Measurements from ENCODE around the gene TNXB.
A peak's percentile ranks its signal among the peaks of the same experiment; 100 is the strongest.
"Not testable (repeated sequence)": the region's sequence is repeated elsewhere in the genome, so short reads cannot be mapped to it uniquely, and the experiment has no call there.

Gene TNXB

DNA sequence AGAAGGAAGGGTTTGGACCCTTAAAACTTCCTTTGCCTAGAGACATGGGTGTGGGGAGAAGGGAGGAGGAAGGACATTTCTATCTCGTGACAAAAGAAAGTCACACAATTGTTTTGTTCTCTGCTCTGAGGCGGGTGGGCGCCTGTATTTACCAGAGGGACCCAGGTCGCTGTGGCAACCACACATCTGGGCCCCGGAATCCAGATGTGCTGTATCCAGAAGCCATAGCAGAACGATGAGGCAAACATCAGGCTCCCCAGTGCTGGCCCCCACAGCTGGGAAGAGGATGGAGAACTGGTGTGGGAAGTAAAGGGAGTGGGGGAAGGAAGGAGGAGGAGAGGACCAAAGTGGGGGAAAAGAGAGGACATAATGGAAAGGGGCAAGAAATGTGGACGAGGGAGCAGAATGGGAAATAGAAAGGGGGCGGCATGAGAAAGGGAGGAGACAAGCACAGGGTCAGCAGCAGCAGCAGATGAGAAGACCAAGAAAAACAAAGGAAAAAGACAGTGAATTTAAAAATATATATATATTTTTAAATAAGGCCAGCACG is 3.4 kb upstream of the TNXB start:
- DNase-seq (ENCODE audit: low read depth) = no peak

DNA sequence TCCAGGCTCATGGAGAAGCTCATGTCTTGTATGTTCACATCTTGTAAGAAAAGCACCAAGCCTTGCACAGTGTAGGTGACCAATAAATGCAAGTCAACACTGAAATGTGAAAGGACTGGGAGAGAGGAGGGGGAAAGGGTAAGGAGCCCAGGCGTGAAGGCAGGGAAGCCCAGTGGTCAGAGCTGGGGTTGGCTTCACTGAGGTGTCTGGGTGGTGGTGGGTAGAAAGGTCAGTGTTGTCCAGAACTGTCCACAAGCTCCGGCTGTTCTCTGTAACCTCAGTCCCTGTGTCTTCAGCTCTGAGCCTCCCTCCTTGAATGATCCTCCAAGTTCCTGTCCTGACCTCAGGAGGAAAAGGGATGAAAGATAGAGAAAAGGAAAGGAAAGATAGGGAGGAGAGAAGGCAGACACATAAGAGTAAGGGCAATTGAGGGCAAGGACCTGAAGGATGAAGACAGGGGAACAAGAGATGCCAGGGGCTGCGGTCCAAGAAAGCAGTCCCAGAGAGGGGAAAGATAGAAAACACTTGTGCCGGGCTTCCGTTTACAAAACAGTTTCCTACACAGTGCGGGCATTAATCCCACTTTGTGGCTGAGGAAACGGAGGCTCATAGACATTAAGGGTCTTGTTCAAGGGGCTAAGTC is 2.4 kb upstream of the TNXB start:
- DNase-seq (ENCODE audit: low read depth) = no peak

DNA sequence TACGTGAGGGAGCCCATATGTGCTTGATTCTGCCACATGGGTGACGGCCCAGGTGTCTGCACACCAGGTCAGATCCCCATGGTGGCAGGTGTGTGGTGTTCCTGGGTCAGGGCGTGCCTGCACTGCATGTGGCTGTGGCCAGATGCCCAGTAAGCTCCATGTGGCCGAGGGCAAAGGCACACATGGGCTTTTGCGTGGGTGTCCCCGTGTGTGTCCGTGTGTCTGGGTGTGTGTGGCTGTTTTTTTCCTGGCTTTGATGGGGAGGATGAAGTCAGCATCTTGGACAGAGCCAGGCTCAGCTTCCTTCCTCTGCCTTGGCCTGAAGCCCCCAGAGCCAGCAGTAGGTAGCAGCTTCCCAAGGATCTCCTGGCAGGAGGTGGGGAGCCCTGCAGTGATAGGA is 1.5 kb upstream of the TNXB start:
- DNase-seq (ENCODE audit: low read depth) = no peak

DNA sequence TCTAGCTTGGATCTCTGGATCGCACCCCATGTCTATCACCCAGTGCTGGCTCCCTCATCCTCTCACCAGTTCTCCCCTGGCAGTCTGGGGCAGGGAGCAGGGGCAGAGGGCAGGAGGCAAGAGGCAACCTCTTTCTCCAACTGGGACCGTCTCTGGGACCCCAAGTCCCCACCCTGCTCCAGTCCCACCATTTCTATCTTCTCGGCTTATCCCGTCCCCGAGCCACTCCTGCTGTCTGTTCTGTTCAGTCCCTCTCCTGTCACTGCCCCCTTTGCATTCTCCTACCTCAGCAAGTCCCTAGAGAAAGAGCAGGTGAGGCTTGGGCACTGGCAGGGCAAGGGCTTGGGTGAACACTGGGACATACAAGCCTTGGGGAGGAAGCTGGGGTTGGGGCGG is 625 bp upstream of the TNXB start:
- no peak for DNase-seq (ENCODE audit: low read depth)

DNA sequence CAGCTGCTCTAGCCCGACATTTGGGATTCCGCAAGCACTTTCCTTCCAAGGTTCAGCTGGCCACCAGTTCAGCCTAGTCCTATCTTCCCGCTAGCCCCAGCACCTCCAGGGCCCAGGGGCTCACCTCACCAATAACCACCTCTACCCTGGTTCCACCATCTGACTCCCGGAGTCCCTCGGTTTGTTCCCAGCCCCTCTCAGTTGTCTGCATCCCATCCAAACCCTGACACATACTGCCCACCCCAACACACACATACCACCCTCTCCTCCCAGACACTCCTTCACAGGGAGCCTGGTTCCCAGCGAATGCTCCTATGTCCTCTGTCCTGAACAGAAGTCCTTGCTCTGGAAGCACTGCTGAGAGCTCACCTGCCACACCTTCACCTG is 418 bp downstream of the TNXB start:
- DNase-seq (ENCODE audit: low read depth) = no peak

DNA sequence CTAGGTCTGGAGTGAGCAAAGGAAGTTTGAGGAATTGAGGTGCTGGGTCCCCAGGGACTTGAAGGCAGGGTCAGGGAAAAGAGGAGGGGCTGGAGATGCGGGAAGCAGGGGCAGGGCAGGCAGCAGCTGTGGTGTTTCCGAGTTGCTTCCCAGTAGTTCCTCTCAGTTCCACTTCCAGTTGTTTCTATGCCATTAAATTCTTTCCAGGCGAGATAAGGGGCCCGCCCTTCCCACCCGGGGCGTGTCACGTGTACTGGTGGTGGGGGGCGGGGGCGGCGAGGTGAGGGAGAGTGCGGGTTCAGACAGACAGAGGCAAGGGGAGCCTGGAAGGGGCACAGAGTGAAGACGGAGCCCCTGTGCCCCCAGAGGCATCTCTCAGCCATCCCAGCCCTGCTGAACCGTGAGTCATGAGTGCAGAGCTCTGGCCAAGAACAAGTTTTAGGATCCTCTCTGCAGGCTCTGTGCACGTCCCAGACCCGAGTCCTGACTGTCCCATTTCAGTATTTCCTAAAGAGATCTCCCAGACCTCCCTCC is 977 bp downstream of the TNXB start:
- DNase-seq (ENCODE audit: low read depth) = no peak

DNA sequence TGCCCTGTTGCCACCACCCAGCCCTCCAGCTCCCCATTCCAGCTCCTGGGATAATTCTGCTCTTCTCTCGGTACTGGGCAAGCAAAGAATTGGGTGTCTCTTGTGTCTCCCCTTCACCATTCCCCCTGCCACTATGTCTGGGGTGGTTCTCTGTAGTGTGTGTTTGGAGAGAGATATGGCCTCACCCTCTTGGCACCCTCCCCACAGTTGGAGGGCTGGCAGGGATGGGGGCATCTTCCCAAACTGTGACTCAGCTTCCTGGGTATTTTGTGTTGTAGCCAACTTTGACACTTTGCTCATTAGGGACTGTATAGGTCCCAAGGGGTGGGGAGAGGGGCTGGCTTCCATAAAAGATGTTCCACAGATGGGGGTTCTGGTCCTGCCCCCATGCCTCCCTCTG is 1.7 kb downstream of the TNXB start:
- DNase-seq (ENCODE audit: low read depth) = no peak

DNA sequence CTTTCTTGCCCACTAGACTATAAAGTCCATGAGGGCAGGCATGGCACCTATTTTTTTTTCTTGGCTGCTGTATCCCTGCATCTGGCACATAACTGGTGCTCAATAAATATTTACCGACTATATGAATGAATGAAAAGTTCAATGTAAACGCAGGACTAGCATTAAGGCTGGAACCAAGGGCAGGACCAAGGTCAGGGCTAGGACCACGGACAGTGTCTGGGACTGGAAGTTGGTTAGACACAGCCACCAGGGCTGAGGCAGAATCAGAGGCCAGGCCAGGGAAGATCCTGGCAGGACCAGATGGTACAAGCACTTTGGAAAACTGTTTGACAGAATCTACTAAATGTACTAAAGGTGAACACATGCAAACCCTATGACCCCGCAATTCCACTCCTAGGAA is 3.7 kb downstream of the TNXB start:
- no peak for DNase-seq (ENCODE audit: low read depth)

DNA sequence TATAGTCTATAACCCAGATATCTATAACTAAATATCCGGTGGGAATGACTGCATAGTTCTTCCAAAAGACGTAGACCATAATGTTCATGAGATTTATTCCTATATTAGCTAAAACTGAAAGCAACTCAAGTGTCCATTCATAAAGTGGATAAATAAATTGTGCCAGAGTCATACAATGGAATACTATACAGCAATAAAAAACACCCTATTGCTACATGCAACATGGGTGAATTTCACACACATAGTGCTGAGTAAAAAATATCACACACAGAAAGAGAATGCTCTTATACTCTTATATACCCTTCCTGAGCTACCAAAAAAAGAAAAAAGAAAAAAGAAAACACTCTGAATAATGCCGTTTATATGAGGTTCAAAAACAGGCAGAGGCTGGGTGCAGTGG is 6.9 kb downstream of the TNXB start:
- DNase-seq (ENCODE audit: low read depth) = no peak

DNA sequence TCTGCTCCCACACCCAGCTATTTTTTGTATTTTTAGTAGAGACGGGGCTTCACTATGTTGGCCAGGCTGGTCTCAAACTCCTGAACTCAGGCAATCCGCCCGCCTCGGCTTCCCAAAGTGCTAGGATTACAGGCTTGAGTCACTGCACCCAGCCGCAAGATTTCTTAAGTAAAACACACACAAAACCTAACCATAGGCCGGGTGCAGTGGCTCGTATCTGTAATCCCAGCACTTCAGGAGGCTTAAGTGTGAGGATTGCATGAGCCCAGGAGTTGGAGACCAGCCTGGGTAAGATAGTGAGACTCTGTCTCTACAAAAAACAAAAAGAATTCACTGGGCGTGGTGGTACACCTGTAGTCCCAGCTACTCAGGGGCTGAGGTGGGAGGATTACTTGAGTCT is 8.9 kb downstream of the TNXB start:
- DNase-seq (ENCODE audit: low read depth) = not testable (repeated sequence)

DNA sequence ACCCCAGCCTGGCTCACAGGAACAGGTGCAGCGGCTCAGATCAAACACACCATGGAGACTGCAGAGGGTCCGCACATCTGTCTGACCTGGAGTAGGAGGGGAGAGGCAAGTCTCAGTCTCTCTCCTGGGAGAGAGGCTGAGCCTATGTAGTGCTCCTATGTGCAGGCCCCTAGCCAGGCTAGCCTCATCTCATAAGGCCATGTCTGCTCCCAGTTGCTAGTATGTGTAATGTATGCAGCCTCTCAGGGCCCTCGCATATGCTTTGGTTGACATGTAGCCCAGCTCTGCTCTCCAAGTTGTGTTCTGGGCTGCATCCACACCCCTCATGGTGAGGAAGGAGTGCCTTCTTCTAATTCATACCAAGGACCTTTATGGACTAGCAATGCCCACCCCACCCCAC is 11.8 kb downstream of the TNXB start:
- DNase-seq (ENCODE audit: low read depth) = no peak

DNA sequence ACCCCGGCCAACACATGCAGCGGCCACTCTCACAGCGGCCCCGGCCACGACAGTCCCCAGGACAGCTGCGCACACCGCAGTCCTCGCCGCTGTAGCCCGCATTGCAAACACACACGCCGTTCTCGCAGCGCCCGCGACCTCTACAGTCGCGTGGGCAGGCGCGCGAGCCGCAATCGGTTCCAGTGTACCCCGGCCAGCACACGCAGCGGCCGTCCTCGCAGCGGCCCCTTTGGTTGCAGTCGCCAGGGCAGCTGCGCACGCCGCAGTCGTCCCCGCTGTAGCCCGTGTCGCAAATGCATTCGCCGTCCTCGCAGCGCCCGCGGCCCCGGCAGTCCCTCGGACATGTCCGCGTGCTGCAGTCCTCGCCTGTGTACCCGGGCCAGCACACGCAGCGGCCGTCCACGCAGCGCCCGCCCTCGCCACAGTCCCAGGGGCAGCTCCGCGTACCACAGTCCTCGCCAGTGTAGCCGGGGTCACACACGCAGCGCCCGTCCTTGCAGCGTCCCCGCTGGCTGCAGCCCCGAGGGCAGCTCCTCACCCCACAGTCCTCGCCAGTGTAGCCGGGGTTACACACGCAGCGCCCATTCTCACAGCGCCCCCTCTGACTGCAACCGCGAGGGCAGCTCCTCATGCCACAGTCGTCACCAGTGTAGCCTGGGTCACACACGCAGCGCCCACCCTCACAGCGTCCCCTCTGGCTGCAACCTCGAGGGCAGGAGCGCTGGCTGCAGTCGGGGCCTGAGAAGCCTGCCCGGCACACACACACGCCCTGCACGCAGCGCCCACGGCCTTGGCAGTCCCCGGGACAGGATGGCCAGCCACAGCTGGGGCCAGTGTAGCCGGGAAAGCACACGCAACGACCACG is 12.5 kb downstream of the TNXB start:
- DNase-seq (ENCODE audit: low read depth) = no peak

DNA sequence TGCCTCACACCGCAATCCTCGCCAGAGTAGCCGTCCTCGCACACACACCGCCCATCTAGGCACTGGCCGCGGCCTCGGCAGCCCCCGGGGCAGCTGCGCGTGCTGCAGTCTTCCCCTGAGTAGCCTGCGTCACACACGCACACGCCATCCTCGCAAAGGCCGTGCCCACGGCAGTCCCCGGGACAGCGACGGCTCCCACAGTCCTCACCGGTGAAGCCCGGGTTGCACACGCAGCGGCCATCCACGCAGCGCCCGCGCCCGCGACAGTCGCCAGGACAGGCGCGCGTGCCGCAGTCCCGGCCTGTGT is 13.1 kb downstream of the TNXB start:
- no peak for DNase-seq (ENCODE audit: low read depth)

DNA sequence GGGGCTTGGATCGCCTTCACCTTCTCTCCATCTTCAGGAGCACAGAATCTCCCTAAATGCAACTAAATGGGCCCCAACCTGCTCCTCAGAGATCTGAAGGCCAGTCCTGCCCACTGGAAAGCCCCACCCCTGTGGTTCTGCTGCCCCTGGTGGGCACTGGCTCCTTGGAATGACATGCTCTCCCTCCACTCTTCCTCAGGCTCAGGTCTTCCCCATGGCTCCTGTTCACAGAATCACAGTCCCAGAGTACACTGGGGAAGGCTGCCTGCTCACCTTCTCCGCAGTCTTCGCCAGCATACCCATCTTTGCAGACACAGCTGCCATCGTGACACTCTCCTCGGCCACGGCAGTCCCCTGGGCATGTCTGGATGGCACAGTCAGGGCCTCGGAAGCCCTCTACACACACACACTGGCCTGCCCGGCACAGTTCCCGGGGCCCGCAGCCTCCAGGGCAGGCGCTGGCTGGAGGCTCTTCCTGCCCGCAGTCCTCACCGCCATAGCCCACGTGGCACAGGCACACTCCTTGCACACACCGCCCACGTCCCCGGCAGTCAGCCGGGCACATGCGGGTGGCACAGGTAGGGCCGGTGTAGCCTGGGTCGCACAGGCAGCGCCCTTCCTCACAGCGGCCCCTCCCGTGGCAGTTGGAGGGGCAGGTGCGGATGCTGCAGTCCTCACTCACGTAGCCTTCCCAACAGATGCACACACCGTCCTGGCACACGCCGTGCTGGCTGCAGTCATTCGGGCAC is 13.6 kb downstream of the TNXB start:
- no peak for DNase-seq (ENCODE audit: low read depth)

DNA sequence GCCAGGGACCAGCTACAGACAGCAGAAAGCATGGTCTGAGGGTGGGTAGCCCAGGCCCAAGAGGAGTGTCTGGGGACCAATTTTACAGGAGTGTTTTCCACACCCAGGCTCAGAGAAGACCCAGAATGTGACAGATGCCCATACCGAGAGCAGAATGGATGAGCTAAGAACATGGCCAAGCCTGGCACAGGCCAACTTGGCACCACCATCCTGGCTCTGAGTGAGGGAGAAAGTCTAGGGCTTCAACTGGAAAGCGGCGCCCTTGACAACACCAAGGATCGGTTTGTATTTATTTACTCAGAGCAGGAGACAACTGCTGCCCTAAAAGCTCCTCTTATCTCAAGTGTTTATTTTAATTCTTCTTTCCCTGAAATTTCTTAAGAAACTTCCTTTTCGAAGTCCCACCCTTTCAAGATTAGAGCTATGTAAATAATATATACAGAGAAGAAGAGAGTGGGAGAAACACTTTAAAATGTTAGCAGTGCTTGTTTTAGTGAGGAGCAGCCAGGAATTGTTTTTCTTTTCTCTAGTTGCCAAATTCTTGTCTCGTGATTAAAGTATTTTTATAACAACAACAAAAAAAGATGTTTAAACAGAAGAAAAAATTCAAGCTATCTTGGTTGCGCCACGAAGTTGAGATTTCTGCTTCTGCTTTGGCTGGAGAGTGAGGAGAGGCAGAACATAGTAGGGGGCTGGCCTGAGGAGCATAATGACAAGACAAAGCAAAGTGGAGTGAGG is 16.2 kb downstream of the TNXB start:
- DNase-seq (ENCODE audit: low read depth) = no peak

DNA sequence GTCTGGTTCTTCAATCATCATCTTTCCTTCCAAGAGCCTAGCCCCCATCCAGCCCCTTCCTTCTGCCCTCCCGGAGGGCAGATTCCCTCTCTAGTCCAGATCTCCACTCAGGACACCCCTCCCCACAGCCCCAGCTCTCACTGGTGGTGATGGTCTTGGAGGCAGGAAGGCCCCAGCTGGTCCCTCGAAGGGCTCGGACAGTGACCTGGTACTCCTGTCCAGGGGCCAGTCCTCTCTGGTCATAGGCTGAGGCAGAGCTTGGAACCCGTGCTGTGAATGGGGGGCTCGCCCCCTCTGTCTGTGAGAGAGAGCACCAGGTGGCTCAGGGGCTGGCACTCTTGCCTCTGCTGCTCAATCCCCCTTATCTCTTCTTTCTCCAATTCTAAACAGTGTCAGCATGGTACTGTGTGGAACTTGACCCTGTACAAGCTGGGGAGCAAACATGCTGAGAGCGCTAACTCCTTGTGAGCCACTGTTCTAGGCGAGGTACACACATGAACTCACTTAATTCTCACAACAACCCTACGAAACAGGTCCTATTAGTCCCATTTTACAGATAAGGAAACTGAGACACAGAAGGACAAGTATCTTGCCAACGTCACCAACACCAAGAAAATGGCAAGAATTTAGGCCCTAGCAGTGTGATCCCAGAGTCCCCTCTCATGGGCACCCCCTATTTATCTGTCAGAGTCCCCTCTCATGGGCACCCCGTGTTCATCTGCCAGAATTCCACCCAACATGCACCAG is 19.9 kb downstream of the TNXB start:
- DNase-seq (ENCODE audit: low read depth) = no peak

DNA sequence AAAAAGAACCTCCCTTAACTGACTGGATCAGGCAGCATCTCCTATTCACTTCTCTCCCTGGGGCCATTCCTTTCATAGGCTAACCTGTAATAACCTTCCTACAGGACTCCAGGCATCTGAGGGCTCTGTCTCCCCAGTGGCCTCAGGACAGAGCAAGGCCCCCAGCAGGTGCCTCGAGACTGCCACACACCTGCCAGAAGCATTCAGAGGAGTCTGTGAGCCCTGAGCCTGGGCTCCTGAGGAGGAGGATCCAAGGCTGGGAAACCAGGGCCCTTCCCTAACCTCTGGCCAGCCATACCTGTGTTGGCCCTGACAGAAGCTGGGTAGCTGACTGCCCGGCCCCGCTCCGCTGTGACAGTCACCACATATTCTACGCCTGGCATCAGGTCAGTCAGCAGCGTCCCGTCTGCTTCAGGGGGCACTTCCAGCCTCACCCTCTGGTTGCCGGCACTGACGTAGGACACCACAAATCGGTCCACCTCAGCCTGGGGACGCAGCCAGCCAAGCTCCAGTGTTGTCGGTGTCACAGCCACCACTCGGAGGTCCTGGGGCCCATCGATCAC is 20.6 kb downstream of the TNXB start:
- no peak for DNase-seq (ENCODE audit: low read depth)

DNA sequence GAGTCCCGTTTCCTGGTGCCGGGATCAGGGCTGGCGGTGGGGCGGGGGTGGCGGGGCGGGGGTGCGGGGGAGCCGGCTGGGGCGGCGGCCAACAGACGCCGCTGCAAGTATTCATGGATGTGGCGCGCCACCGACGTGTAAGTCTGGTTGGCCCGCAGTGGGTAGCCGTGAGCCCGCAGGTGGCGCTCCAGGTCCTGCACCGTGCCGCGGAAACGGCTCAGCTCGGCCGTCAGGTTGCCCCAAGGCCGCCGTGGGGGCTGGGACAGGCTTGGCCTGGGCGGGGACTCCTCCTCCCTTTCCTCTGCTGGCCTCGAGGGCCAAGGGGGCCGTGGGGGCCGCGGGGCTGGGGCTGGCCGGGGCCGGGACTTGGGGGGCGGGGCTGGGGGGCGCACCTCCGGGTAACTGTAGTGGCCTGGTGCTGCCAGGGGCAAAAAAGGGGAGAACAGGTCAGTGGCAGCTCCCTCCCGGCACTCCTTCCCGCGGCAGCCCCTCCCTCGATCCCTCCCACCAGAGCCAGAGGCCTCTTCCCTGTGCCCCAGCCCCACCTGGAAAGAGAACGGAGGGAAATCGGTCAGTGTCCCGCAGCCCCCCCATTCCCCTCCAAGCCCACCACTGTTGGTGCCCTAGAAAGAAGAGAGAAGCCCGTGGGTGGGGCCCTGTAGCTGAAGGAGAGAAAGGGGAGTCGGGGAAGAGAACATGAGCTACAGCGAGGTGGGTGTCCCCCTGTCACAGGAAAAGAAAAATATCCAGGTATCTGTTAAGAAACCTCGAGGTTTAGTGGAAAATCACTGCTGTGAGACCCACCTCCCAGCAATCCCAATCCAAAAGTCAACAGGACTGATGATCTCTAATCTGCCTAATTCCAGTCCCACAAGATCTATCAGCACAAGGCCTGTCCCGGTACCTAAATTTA is 21.3 kb downstream of the TNXB start:
- peak; percentile 46 for DNase-seq (ENCODE audit: low read depth)

DNA sequence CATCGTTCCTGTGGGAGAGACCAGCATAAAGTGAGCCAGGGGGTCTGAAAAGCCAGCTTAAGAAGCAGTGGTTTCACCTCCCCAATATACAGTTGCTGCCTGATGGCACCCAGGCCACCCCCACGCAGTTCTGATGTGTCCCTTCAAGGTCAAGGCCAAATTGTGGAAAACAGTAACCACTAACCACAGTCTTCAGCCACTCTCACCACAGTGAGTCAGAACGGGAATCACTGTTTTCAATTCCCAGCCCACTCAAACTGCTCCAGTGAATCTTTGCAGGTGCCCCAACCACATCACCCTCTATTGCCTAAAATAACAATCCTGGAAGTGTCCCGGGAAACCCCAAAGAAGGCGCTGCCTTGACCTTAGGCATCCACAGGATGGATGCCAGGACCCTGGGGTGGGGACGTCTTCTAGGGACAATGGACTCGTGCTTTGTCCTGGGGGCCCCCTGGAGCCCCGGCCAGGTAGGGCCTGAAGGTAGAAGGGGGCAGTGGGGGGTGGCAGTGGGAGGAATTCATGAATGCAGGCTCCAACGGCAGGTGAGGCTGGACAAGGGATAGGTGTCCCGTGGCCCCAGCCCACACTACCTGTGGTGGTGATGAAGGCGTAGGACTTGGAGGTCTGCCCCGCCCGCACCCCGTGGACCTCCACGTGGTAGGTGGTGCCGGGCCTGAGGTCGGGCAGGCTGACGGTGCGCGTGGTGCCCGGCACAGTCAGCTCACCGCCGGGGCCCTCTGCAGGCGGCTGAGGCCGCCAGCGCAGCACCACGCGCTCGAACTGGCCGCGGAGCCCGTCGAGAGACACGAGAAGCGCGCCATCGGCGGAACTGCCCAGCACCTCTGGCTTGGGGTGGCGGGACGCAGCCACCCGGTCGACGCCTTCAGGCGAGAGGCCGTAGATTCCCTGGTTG is 22.2 kb downstream of the TNXB start:
- no peak for DNase-seq (ENCODE audit: low read depth)
